Endothelial cell (in vitro differentiated cells): ENCODE measurements around the gene NKD1. TPM values are rescaled to one million over a fixed set of nuclear protein-coding genes. Genes with fewer than 3 reads are reported as not detected.
"Not testable (repeated sequence)": the region's sequence is repeated elsewhere in the genome, so short reads cannot be mapped to it uniquely, and the experiment has no call there.

ENCODE experiments used
- DNase-seq: peaks from one replicate; pipeline ENCODE4 v3.0.0; 2021; ENCODE audit warnings: low spot score
- H3K27ac Mint-ChIP-seq: one replicate; pipeline ENCODE4 v1.8.0; 2021; ENCODE audit warnings: mixed read lengths, inconsistent platforms; ENCODE audit not compliant: unreplicated experiment
- H3K27me3 Mint-ChIP-seq: one replicate; pipeline ENCODE4 v1.8.0; 2021; ENCODE audit warnings: mild to moderate bottlenecking, moderate library complexity, mixed read lengths, inconsistent platforms; ENCODE audit not compliant: unreplicated experiment
- H3K36me3 Mint-ChIP-seq: one replicate; pipeline ENCODE4 v1.8.0; 2021; ENCODE audit warnings: mild to moderate bottlenecking, low read depth, mixed read lengths, inconsistent platforms; ENCODE audit not compliant: unreplicated experiment
- H3K4me1 Mint-ChIP-seq: one replicate; pipeline ENCODE4 v1.8.0; 2021; ENCODE audit warnings: mild to moderate bottlenecking, mixed read lengths, inconsistent platforms; ENCODE audit not compliant: unreplicated experiment
- H3K4me3 Mint-ChIP-seq: one replicate; pipeline ENCODE4 v1.8.0; 2021; ENCODE audit warnings: mild to moderate bottlenecking, mixed read lengths, inconsistent platforms; ENCODE audit not compliant: unreplicated experiment
- H3K9me3 Mint-ChIP-seq: one replicate; pipeline ENCODE4 v1.8.0; 2021; ENCODE audit warnings: mixed read lengths, inconsistent platforms; ENCODE audit not compliant: unreplicated experiment
- CTCF ChIP-seq: fragments of 200-600 bp; sonication (generic); IDR thresholded peaks from one replicate; pipeline ENCODE4 v1.5.0; 2021; ENCODE audit warnings: antibody characterized with exemption; ENCODE audit not compliant: unreplicated experiment
- total RNA-seq: library from RNA; stranded (reverse); fragmentation: NEBNext Ultra II Directional; extraction: Animal tissue kit (Norgen Biotek cat#: 25700); gene quantifications from one replicate; pipeline ENCODE4 v1.2.1, GENCODE V29; 2021; ENCODE audit not compliant: unreplicated experiment

Gene NKD1
- total RNA-seq, 1 donor from 2014 or later = 2.4 TPM

DNA sequence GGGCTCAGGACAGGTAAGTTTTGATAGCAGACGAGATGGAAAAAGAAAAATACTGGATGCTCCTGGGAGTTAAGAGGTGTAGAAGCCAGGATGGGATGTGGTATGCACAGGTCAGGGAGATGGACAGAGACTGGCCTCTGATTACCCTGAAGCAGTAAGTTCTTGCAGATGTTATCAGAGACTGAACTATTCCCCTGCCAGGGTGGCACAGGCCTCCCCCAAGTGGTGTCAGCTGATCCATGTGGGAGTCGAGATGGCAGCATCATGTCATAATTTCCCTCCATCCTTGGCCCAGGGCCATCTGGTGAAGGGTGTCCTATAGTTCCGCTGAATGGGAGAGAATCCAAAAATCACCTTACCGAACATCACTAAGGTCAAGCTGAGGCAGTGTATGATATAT is 14.1 kb upstream of the NKD1 start:
- H3K9me3 Mint-ChIP-seq = peaks cover 5% of the 10 kb centered on the region
- no peaks in the 10 kb centered on the region for H3K4me1 Mint-ChIP-seq
- H3K36me3 Mint-ChIP-seq = peaks cover 2% of the 10 kb centered on the region
- peaks cover 5% of the 10 kb centered on the region for H3K27me3 Mint-ChIP-seq
- H3K27ac Mint-ChIP-seq = no peak overlapping the region
- TF ChIP-seq CTCF = no peak
- H3K4me3 Mint-ChIP-seq = no peak overlapping the region
- no peak for DNase-seq

- H3K27me3 Mint-ChIP-seq = peaks cover 5% of the 10 kb centered on the region
Observed at GRCh38 chr16:50534556-50534955, 13.6 kb upstream of the NKD1 start.

DNA sequence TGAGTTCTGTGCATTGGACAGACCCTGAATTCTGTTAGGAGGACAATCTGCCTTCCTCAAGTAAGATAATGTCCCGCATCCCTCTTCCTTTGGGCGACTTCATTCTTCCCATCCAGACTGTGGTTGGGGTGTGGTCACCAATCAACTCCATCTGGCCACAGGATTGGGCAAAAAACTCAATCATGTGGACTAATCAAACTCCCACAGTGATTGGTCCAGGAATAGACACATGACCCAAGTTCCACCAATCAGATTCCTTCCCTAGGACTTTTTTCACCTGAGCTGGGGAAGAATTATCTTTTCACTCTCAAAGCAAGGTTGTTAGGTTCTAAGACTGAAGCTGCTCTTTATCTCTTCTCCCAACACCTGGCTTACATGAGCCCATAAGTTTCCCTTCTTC is 13.2 kb upstream of the NKD1 start:
- Mint-ChIP-seq H3K27me3 (peaks cover 5% of the 10 kb centered on the region), H3K9me3 (peaks cover 5% of the 10 kb centered on the region), H3K4me3 (no peak overlapping the region), H3K4me1 (no peaks in the 10 kb centered on the region), H3K36me3 (peaks cover 2% of the 10 kb centered on the region), H3K27ac (no peak overlapping the region)
- no peak for DNase-seq
- no peak for TF ChIP-seq CTCF

More at GRCh38 chr16:50534556-50534955, 13.6 kb upstream of the NKD1 start:
- Mint-ChIP-seq H3K9me3 (peaks cover 5% of the 10 kb centered on the region), H3K4me1 (no peaks in the 10 kb centered on the region), H3K36me3 (peaks cover 2% of the 10 kb centered on the region), H3K4me3 (no peak overlapping the region), H3K27ac (no peak overlapping the region)
- TF ChIP-seq CTCF = no peak
- no peak for DNase-seq

DNA sequence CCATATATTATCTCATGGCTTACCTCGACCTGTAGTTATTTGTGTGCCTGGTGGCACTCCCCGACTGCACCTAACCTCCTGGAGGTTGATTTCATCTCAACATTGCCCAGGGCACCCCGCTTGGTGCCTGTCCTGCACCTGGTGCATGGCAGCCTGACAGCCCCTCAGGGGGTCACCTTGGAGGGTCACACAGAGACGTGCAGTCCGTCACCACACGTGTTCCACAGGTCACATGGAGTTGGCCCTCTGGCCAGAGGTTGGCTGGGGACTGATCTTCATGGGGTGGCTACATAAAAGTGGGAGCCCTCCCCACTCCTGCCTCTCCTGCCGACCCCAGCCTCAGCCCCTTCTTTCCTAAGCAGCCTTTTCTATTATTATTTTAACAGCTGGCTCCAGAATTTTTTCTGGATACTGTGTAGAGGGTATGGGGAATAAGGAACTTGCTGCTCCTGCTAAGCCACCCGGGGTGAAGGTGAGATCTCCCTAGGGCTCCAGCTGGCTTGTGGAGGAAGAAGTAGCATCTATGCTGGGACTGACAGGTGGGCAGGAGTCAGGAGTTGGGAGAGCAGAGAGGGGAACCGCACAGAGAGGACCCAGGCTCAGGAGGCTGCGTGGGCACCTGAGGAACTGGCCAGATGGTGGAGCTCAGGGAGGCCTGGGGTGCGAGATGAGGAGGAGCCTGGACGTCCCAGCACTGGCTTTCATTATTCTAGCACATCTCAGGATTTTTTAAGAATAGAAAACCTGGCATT is 12.5 kb upstream of the NKD1 start:
- no peaks in the 10 kb centered on the region for H3K9me3 Mint-ChIP-seq
- no peak for TF ChIP-seq CTCF
- peaks cover 7% of the 10 kb centered on the region for H3K27me3 Mint-ChIP-seq
- H3K4me1 Mint-ChIP-seq = no peaks in the 10 kb centered on the region
- H3K27ac Mint-ChIP-seq = no peak overlapping the region
- DNase-seq = no peak
- H3K4me3 Mint-ChIP-seq = no peak overlapping the region
- peaks cover 2% of the 10 kb centered on the region for H3K36me3 Mint-ChIP-seq

- not testable (repeated sequence) for H3K36me3 Mint-ChIP-seq, DNase-seq, H3K9me3 Mint-ChIP-seq, H3K4me1 Mint-ChIP-seq, H3K4me3 Mint-ChIP-seq, H3K27ac Mint-ChIP-seq, H3K27me3 Mint-ChIP-seq
Observed at GRCh38 chr16:50536258-50536645, 11.9 kb upstream of the NKD1 start.
